Measurements from ENCODE around the gene NOX3. TPM values are rescaled to one million over a fixed set of nuclear protein-coding genes. Genes with fewer than 3 reads are reported as not detected.
"Not testable (repeated sequence)": the region's sequence is repeated elsewhere in the genome, so short reads cannot be mapped to it uniquely, and the experiment has no call there.

NOX3 gene
- total and polyA plus RNA-seq, 2 of the 8 experiments (the other 6 are each of a cell fraction or from before 2014, with no cell fraction given): not detected

DNA sequence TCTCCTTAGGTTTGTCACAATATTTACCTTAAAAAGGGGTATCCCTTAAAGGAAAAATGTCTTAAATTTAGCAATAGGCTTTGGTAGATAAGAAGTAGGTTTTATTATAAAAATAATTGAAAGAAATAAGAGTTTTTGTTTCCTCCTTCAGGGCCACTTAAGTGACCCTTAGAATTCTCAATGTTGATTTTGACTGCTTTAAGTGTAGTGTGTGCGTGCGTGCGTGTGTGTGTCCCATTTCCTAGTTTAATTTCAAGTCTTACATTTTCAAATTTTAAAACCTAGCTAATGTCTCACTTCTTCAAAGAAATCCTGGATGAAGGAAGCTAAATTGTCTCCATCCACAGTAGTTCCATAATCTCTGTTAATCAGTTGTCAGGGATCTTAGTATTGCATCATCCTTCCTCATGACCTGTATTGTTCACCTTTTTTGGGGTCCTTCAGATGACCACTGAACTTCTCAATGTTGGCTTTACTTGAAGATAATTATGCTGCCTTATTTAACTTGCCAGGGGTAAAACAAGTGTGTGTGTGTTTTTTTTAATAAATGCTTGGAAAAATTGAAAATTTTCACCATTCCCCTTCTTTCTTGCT lies 90.7 kb downstream of the NOX3 start (continued):
- TF ChIP-seq, protein P1, sequence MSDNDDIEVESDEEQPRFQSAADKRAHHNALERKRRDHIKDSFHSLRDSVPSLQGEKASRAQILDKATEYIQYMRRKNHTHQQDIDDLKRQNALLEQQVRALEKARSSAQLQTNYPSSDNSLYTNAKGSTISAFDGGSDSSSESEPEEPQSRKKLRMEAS (IDR thresholded peaks at IDR 0.05): no peak
- TF ChIP-seq HDAC6 (IDR thresholded peaks at IDR 0.05; ENCODE audit: low read depth, low read length): no peak

DNA sequence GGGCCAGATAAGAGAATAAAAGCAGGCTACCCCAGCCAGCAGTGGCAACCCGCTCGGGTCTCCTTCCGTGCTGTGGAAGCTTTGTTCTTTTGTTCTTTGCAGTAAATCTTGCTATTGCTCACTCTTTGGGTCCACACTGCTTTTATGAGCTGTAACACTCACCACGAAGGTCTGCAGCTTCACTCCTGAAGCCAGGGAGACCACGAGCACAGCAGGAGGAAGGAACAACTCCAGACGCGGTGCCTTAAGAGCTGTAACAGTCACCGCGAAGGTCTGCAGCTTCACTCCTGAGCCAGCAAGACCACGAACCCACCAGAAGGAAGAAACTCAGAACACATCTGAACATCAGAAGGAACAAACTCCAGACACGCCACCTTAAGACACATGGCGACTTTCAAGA lies 91.6 kb downstream of the NOX3 start:
- not testable (repeated sequence) for H4K91ac ChIP-seq (replicated peaks; ENCODE audit: insufficient read length, low read length); H3K4me2 ChIP-seq (ENCODE audit: insufficient read depth in 1 of 2, low read depth in 2 of 2, low read length in 2 of 2); H4K8ac ChIP-seq (ENCODE audit: extremely low read depth, insufficient read depth, low read length); H3K4me1 ChIP-seq (replicated peaks in 1 of 4; ENCODE audit: control insufficient read depth in 3 of 4, insufficient read depth in 4 of 4, low read length in 3 of 4); H3K23me2 ChIP-seq (ENCODE audit: low read depth, low read length); H2AFZ ChIP-seq (ENCODE audit: low read length); H2BK5ac ChIP-seq (ENCODE audit: low read depth, low read length); H3K4ac ChIP-seq (replicated peaks; ENCODE audit: insufficient read length, low read depth, low read length); H2BK15ac ChIP-seq (ENCODE audit: low read length); H3K9ac ChIP-seq (replicated peaks in 1 of 4; ENCODE audit: extremely low read depth in 1 of 4, low read depth in 3 of 4, low read length in 3 of 4); DNase-seq (ENCODE audit: low read depth in 1 of 2, low spot score in 2 of 2); H2BK12ac ChIP-seq (ENCODE audit: low read depth, low read length); FAIRE-seq; H3K27ac ChIP-seq (ENCODE audit: low read depth, low read length); H3K14ac ChIP-seq (ENCODE audit: insufficient read length); H3K9me3 ChIP-seq (ENCODE audit: insufficient read depth in 2 of 2, low read depth in 1 of 2, low read length in 1 of 2); H3K23ac ChIP-seq (ENCODE audit: insufficient read length); H3K56ac ChIP-seq (replicated peaks; ENCODE audit: insufficient read length, low read depth, low read length); H3K18ac ChIP-seq (ENCODE audit: extremely low read depth, low read length); H3K4me3 ChIP-seq (ENCODE audit: extremely low read depth in 1 of 4, insufficient read depth in 2 of 4, low read depth in 3 of 4, low read length in 4 of 4); H2BK20ac ChIP-seq (ENCODE audit: low read length); H3K27me3 ChIP-seq (replicated peaks in 1 of 4; ENCODE audit: control insufficient read depth in 3 of 4, extremely low read depth in 1 of 4, insufficient read depth in 3 of 4, low read length in 3 of 4); H2AK5ac ChIP-seq (ENCODE audit: low read depth, low read length); H4K5ac ChIP-seq (ENCODE audit: insufficient read length, low read depth, low read length); H3K79me1 ChIP-seq (ENCODE audit: low read depth, low read length); H3K79me2 ChIP-seq (ENCODE audit: control insufficient read depth in 1 of 2, insufficient read depth in 2 of 2, low read length in 2 of 2); H3K36me3 ChIP-seq (ENCODE audit: control insufficient read depth in 2 of 4, insufficient read depth in 4 of 4, low read length in 3 of 4); H4K20me1 ChIP-seq (replicated peaks in 1 of 2; ENCODE audit: control insufficient read depth in 1 of 2, insufficient read depth in 2 of 2, low read length in 2 of 2); H2BK120ac ChIP-seq (replicated peaks; ENCODE audit: low read depth, low read length)
- 91% methylated on average over 12 of the region's 12 CpGs; no CpG with 5 or more reads in 1 of the 2 experiments for WGBS, 2 experiments (ENCODE audit: extremely low coverage in 1 of 2, insufficient coverage in 1 of 2, insufficient read length in 1 of 2, insufficient replicate concordance in 2 of 2, low coverage in 1 of 2, low lambda C conversion rate in 2 of 2, missing lambda C conversion rate in 1 of 2)
- ChIA-PET CTCF (ENCODE audit: partially characterized antibody) (interaction anchor here (1.4 kb wide), 1 partner anchor 20 kb away, joined by 7 read pairs; no protein-coding TSS in a partner anchor), POLR2A (ENCODE audit: partially characterized antibody) (interaction anchor here (0.8 kb wide), 1 partner anchor 45 kb away, joined by 3 read pairs; no protein-coding TSS in a partner anchor)
